GM19468 (cell line): Measurements from ENCODE around the gene OAF.
"Not testable (repeated sequence)": the region's sequence is repeated elsewhere in the genome, so short reads cannot be mapped to it uniquely, and the experiment has no call there.

ENCODE experiments used
- ATAC-seq: cut with Tn5 transposase; IDR thresholded peaks from one replicate; pipeline ENCODE4 v1.9.1; 2021; ENCODE audit warnings: mild to moderate bottlenecking, moderate library complexity, moderate number of reproducible peaks; ENCODE audit not compliant: unreplicated experiment; ENCODE audit errors: extremely low read depth

Gene OAF

GRCh38 chr11:120210626-120211521, at the start of gene OAF:
Gene OAF, plus strand, starts transcription at chr11:120211032. Its CDS starts 248 bp downstream, at chr11:120211280.
- ATAC-seq: no peak

GRCh38 chr11:120167659-120168058, 43.2 kb upstream of the OAF start:
- ATAC-seq: no peak

DNA sequence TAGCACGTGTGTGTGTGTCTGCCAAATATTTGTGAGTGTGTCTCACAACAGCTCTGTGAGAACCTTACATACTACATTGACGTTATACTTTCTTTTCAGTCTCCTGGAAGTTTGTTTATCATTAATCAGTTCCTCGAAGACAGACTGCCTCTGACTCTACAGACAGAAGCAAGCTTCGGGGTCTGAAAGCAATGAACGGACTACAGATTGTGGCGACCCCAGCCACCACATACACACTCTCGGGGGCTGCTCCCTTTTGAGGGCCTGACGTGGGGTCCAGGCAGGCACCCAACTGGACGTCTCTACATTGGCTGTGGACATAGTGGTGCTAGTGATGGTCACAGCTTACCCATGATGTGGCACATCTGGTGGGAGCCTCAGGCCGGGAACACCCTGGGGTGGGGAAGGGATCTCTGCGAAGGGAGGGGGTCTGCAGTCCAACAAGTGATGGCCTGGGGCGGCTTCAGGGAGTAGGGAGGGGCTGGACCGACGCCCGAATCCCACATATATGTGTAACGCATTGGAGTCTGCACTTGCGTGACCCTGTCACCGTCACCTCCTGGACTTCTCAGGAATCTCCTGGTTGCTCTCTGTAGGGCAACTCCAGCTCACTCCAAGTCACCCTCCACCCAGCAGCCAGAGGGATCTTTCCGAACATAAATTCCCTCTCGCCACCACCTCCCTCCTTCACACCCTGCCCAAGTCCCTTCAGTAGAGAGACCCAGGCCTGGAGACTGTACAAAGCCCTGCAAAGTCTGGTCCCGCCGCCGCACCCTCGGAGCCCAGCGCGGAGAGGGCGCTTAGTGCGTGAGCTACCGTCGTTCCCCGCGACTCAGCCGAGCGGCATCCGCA, 42.5 kb upstream of the OAF start:
- no peak for ATAC-seq

GRCh38 chr11:120168960-120169681, 41.7 kb upstream of the OAF start:
- ATAC-seq: no peak

GRCh38 chr11:120169981-120170698, 40.7 kb upstream of the OAF start:
- no peak for ATAC-seq

DNA sequence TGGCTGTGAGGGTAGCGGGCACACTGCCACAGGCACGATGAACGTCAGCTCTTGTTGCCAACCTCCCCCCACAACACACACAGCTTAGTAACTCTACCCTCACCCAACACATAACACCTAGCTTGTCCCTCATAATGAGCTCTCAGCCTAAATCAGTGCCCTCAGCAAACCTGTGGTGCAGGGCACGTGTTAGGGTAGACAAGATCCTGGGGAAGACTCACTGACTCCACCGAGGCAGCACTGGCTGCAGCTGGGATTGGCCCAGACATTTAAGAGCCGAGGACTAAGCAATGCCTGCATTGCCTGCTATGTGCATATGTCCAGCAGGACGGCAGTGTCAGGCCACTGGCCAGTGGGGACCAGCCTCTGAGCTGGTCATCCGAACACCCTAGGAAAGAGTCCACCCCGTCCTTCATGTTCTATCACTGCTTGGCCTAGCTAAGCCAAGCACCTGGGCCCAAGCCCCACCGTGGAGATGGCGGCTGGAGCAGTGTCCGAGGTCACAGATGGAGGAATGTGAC, 40.0 kb upstream of the OAF start:
- ATAC-seq: no peak

DNA sequence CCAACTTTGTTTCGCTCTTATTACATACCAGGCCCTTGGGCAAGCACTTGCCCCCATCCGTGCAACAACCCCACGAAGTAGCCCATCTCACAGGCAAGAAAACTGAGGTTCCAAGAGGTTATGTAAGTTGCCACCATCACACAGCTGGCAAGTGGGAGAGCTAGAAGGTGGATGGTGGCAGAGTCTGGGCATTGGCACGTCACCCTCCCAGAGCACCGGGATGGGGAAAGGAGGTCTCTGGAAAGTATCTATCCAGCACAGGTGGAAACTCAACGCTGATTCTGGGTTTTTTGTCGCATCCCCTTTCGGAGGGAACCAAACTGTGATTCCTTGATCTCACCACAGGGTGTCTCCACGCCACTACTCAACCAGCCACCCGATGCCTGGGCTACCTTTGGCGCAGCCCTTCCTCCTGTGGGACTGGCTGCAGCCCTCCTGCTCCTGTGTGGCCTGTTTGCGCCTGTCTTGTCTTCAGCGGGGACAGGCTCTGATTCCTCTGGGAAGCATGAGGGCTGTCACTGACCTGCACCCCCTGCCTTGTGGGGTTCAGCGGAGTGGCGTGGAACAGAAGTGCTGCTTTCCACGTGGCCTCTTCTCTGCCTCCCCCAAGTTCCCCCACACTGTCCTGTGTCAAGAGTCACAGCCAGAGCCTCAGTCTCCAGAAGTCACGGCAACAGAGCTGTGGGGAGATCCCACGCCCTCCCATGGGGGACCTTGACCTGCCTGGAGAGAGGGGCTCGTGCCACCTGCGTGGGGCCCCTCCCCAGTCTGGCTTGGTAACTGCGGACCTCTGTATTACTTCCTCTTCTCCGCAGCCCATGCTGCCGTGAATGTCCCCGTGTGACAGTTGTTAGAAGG, 38.5 kb upstream of the OAF start:
- ATAC-seq: no peak

GRCh38 chr11:120173019-120173705, 37.7 kb upstream of the OAF start:
- ATAC-seq: no peak

GRCh38 chr11:120173807-120174206, 37.0 kb upstream of the OAF start:
- no peak for ATAC-seq

GRCh38 chr11:120174866-120175265, 36.0 kb upstream of the OAF start:
- no peak for ATAC-seq

- ATAC-seq: no peak
Observed at GRCh38 chr11:120178561-120179056, 32.2 kb upstream of the OAF start.

DNA sequence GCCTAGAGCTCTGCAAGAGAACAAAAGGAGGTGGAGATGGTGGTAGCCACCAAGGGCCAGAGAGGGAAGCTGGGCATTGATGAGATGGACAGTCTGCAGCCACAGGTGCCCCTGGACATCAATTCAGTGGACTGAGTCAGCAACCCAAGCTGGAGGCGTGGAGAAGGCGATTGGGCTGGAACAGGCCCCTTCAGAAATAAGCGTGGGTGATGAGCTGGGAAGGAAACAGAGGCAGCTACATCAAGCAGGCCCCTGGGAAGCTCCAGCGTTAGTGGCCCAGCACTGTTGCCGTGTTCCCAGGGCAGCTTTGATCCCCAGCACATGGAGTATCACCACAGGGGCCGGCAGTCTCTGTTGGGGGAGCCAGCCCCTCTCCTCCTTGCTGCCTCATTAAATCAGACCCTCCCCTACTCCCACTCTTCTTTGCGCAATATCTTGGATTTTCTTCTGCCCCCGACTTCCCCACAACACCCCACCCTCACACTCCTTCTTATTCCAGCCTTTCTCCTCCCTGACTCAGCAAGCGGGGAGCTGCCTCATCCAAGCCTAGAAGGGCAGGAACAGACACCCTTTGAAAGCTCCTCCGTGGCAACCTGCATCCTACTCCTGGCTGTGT, 31.7 kb upstream of the OAF start:
- ATAC-seq: no peak

- not testable (repeated sequence) for ATAC-seq
Observed at GRCh38 chr11:120180063-120180462, 30.8 kb upstream of the OAF start.

- ATAC-seq: no peak
Observed at GRCh38 chr11:120180551-120181232, 30.1 kb upstream of the OAF start.

DNA sequence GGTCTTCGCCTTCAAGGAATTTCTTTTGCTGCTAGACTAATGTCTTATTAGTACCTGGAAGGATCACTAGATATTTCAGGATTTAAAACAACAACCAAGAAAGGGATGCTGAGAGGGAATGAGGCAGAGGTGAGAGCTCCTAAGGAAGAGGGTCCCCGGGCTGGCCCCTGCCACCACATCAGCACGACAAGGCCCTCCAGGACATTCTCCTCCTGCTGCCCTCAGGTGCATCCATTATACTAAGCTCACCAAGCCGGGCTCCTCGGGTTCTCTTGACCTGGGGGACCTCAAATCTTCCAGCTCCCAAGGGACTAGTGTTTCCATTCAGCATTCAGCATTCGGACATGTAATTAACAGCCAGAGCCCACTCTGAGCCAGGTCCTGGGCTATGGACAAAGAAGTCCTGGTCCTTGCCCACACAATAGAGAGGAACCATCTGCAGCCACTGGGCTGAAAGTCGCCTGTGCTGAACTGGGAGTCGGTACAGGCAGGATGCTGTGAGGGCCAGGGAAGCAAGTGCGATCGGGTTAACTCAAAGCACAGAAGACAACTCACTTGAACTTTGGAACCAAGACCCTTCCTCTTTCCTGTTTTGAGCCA, 29.4 kb upstream of the OAF start:
- ATAC-seq: no peak

GRCh38 chr11:120182372-120182771, 28.5 kb upstream of the OAF start:
- ATAC-seq: no peak
